GM23248 (cell line): ENCODE results near the gene NDUFV3. TPM values are rescaled to one million over a fixed set of nuclear protein-coding genes. Genes with fewer than 3 reads are reported as not detected.
"Not testable (repeated sequence)": the region's sequence is repeated elsewhere in the genome, so short reads cannot be mapped to it uniquely, and the experiment has no call there.

Experiments
- DNase-seq: peaks from one replicate; pipeline ENCODE4 v3.0.0-alpha.2; 2015
- H2AFZ ChIP-seq: fragments of 200-600 bp; sonication (generic); 2 replicates; pipeline ENCODE4 v1.6.1; 2016; ENCODE audit warnings: antibody characterized with exemption
- H3F3A ChIP-seq: fragments of 200-600 bp; sonication (generic); 2 replicates; pipeline ENCODE4 v1.6.1; 2016; ENCODE audit warnings: mild to moderate bottlenecking, antibody characterized with exemption, mixed run types; ENCODE audit not compliant: insufficient read depth
- H3K27ac ChIP-seq: fragments of 200-600 bp; sonication (generic); 2 replicates; pipeline ENCODE4 v1.5.1; 2016; ENCODE audit warnings: mild to moderate bottlenecking
- H3K27me3 ChIP-seq: fragments of 200-600 bp; sonication (generic); replicated peaks from 2 replicates; pipeline ENCODE4 v1.6.1; 2016; ENCODE audit warnings: mild to moderate bottlenecking; ENCODE audit not compliant: insufficient read depth
- H3K36me3 ChIP-seq: fragments of 200-600 bp; sonication (generic); 2 replicates; pipeline ENCODE4 v1.6.1; 2016; ENCODE audit warnings: low read depth, mild to moderate bottlenecking
- H3K4me1 ChIP-seq: fragments of 200-600 bp; sonication (generic); 2 replicates; pipeline ENCODE4 v1.6.1; 2016; ENCODE audit warnings: mild to moderate bottlenecking; ENCODE audit not compliant: insufficient read depth
- H3K4me2 ChIP-seq: fragments of 200-600 bp; sonication (generic); one replicate; pipeline ENCODE4 v1.6.1; 2016; ENCODE audit warnings: mild to moderate bottlenecking; ENCODE audit not compliant: unreplicated experiment
- H3K4me3 ChIP-seq: fragments of 200-600 bp; sonication (generic); 2 replicates; pipeline ENCODE4 v1.5.1; 2016; ENCODE audit warnings: mild to moderate bottlenecking
- H3K79me2 ChIP-seq: fragments of 200-600 bp; sonication (generic); 2 replicates; pipeline ENCODE4 v1.6.1; 2016; ENCODE audit warnings: mild to moderate bottlenecking; ENCODE audit not compliant: insufficient read depth
- H3K9ac ChIP-seq: fragments of 200-600 bp; sonication (generic); 2 replicates; pipeline ENCODE4 v1.6.1; 2016; ENCODE audit warnings: mild to moderate bottlenecking
- H3K9me2 ChIP-seq: fragments of 200-600 bp; sonication (generic); 2 replicates; pipeline ENCODE4 v1.6.1; 2016; ENCODE audit warnings: mixed run types, mild to moderate bottlenecking, moderate library complexity; ENCODE audit not compliant: insufficient read depth
- H3K9me3 ChIP-seq: fragments of 200-600 bp; sonication (generic); one replicate; pipeline ENCODE4 v1.6.1; 2017; ENCODE audit warnings: low read depth
- H4K20me1 ChIP-seq: fragments of 200-600 bp; sonication (generic); 2 replicates; pipeline ENCODE4 v1.6.0; 2016; ENCODE audit not compliant: insufficient read depth
- EZH2 ChIP-seq: fragments of 200-600 bp; sonication (generic); IDR thresholded peaks from 2 replicates; pipeline ENCODE4 v1.6.1; 2018; ENCODE audit warnings: antibody characterized with exemption, mild to moderate bottlenecking; ENCODE audit not compliant: insufficient read depth, poor library complexity, severe bottlenecking
- EZH2phosphoT487 ChIP-seq: fragments of 200-600 bp; sonication (generic); IDR thresholded peaks from 2 replicates; pipeline ENCODE4 v1.6.1; 2018; ENCODE audit warnings: antibody characterized with exemption, moderate library complexity, mild to moderate bottlenecking, low read depth; ENCODE audit not compliant: insufficient read depth
- WGBS, 2 experiments: methylation state at CpG; one replicate each; pipeline ENCODE4 v1.1.6; 2015 to 2017; ENCODE audit warnings: low lambda C conversion rate in 2 of 2, low coverage in 1 of 2; ENCODE audit errors: missing lambda C conversion rate in 2 of 2; 5-methylcytosine and 5-hydroxymethylcytosine counted together
- in situ Hi-C: fragments of 300-500 bp; cut with MboI; formaldehyde crosslinking; loops from 2 replicates; pipeline ENCODE4 v1.15.0; 2020
- polyA plus RNA-seq: library from polyadenylated mRNA; unstranded; fragments of >200 nt; fragmentation: Nextera tagmentation; extraction: Ambion mirVana; gene quantifications from 2 replicates; pipeline ENCODE4 v1.2.1, GENCODE V29; 2016
- total RNA-seq: library from RNA; depleted of rRNA; stranded (reverse); fragments of >200 nt; shearing (Covaris generic); gene quantifications from 2 replicates; pipeline ENCODE4 v1.2.3, GENCODE V29; 2014

NDUFV3 gene
- total and polyA plus RNA-seq, 2 experiments from 2014 or later, result 46.8 to 56.8 TPM

GRCh38 chr21:42941696-42942085 lies 48.6 kb downstream of the NDUFV3 start:
- H3F3A ChIP-seq, result peaks cover 8% of the 10 kb centered on the region
- H3K4me3 ChIP-seq, result no peak overlapping the region
- no peak overlapping the region for H2AFZ ChIP-seq
- no peaks in the 10 kb centered on the region for H3K79me2 ChIP-seq
- WGBS, 2 experiments, result 97 to 99% methylated on average over 6 of the region's 6 CpGs
- H3K27ac ChIP-seq, result no peak overlapping the region
- in situ Hi-C loops, result no loop called here
- H3K9ac ChIP-seq, result no peak overlapping the region
- H4K20me1 ChIP-seq, result no peaks in the 10 kb centered on the region
- TF ChIP-seq EZH2phosphoT487 (no peak), EZH2 (no peak)
- no peak for DNase-seq
- H3K4me1 ChIP-seq, result peaks cover 9% of the 10 kb centered on the region
- H3K9me2 ChIP-seq, result no peaks in the 10 kb centered on the region
- H3K27me3 ChIP-seq, result no peaks in the 10 kb centered on the region
- no peaks in the 10 kb centered on the region for H3K36me3 ChIP-seq
- no peaks in the 10 kb centered on the region for H3K9me3 ChIP-seq
- no peak overlapping the region for H3K4me2 ChIP-seq

GRCh38 chr21:42942244-42942643 lies 49.1 kb downstream of the NDUFV3 start:
- no peaks in the 10 kb centered on the region for H3K79me2 ChIP-seq
- H3K9ac ChIP-seq, result no peak overlapping the region
- H3K27me3 ChIP-seq, result no peaks in the 10 kb centered on the region
- no peak for DNase-seq
- H3K4me3 ChIP-seq, result no peak overlapping the region
- 92 to 95% methylated on average over 6 of the region's 6 CpGs for WGBS, 2 experiments
- H3K9me2 ChIP-seq, result no peaks in the 10 kb centered on the region
- H4K20me1 ChIP-seq, result no peaks in the 10 kb centered on the region
- no peak overlapping the region for H2AFZ ChIP-seq
- no peaks in the 10 kb centered on the region for H3K36me3 ChIP-seq
- no peak for TF ChIP-seq EZH2phosphoT487
- TF ChIP-seq EZH2, result no peak
- peaks cover 9% of the 10 kb centered on the region for H3K4me1 ChIP-seq
- peaks cover 8% of the 10 kb centered on the region for H3F3A ChIP-seq
- H3K27ac ChIP-seq, result no peak overlapping the region
- H3K4me2 ChIP-seq, result no peak overlapping the region
- H3K9me3 ChIP-seq, result no peaks in the 10 kb centered on the region
- in situ Hi-C loops, result no loop called here

GRCh38 chr21:42949094-42949755 lies 56.1 kb downstream of the NDUFV3 start:
- H3K27me3 ChIP-seq, H4K20me1 ChIP-seq, H3K4me2 ChIP-seq, H3K27ac ChIP-seq, H3F3A ChIP-seq, H2AFZ ChIP-seq, H3K9me2 ChIP-seq, H3K4me1 ChIP-seq, DNase-seq, H3K9me3 ChIP-seq, H3K79me2 ChIP-seq, H3K9ac ChIP-seq, H3K36me3 ChIP-seq, in situ Hi-C loops, H3K4me3 ChIP-seq: not testable (repeated sequence)
- 69 to 70% methylated on average over 13 of the region's 13 CpGs for WGBS, 2 experiments

GRCh38 chr21:42951193-42951592 lies 58.1 kb downstream of the NDUFV3 start:
- H3K36me3 ChIP-seq, H3K79me2 ChIP-seq, H3K9me3 ChIP-seq, H3K9ac ChIP-seq, H3K4me3 ChIP-seq, H3K27ac ChIP-seq, H3F3A ChIP-seq, H2AFZ ChIP-seq, H3K4me1 ChIP-seq, H3K9me2 ChIP-seq, H4K20me1 ChIP-seq, H3K27me3 ChIP-seq, DNase-seq, H3K4me2 ChIP-seq, in situ Hi-C loops: not testable (repeated sequence)
- WGBS, 2 experiments, result 83 to 85% methylated on average over 9 of the region's 9 CpGs
